NCI-H510A treated with DMSO at 0.1 percent for 48 hours (cell line): ENCODE measurements around the gene RAB8B.

Experiments used
- DNase-seq: peaks from one replicate; lab custom pipeline; 2025; lab: John Stamatoyannopoulos, UW

The RAB8B gene

DNA sequence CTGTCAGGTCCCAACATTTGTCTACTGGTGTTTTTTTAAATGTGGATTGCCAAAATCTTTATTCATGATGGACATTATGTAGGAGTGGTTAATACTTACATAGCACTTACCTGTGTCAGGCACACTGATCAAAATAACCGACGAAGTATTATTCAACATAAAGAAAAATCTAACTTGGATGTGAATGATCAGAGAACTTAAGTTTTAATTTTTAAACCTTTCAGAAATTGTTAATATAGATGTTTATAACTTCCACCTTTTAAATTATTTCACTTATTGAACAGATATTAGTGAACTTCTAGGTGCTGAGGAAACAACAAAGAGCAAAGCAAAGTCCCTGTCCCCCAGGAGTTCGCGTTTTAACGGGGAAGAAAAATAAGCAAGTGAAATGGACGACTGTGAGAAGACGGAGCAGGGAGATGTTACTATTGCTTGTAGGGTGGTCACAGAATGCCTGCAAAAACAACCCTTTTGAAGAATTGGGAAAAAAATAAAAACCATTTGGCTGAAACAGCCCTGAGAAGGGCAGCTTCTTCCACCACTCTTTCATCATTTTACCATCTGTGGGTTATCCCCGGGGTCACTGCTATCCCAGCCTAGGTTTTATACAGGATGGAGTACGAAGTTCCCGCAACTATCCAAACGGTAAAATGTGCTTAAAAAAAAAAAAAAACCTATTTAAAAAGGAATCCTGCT is 87.1 kb downstream of the RAB8B start:
- DNase-seq, result peak; percentile 26

DNA sequence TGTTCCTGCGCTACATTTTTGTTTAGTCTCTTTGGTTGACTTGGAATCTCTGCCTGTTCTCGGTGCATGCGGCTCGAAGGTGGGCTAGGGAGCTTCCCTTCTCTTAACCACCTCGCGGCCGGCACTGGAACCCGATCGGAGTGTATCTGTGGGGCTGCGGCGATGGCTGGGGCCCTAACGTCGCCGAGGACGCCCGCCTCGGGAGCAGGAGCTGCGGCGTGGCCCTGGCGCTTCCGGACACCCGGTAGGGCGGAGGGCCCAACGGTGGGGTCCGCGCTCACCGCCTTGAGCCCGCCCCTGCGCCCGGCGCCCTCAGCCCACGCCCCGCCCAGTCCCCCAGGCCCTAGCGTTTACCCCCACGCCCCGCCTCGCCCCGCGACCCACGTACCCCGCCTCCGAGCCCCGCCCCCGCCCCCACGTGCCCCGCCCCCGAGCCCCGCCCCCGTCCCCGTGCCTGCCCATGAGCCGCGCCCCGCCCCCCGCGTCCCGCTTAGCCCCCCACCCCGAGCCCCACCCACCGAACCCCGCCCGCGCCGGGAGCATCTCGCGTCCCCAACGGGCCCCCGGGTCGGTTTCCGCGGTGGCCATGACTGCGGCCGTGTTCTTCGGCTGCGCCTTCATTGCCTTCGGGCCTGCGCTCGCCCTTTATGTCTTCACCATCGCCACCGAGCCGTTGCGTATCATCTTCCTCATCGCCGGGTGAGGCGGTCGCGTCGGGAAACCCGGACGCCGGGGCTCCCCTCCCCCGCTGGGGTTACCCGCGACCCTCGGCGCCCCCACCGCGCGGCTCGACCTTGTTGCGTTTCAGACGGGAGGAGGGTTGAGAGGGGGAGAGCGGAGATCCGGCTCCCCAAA is 87.9 kb downstream of the RAB8B start, which contains the start of gene APH1B:
Gene APH1B, plus strand, starts transcription at position 568 of the 855 bp plus-strand sequence. Its CDS starts 19 bp downstream, at position 587.
- DNase-seq, result peak; percentile 58

DNA sequence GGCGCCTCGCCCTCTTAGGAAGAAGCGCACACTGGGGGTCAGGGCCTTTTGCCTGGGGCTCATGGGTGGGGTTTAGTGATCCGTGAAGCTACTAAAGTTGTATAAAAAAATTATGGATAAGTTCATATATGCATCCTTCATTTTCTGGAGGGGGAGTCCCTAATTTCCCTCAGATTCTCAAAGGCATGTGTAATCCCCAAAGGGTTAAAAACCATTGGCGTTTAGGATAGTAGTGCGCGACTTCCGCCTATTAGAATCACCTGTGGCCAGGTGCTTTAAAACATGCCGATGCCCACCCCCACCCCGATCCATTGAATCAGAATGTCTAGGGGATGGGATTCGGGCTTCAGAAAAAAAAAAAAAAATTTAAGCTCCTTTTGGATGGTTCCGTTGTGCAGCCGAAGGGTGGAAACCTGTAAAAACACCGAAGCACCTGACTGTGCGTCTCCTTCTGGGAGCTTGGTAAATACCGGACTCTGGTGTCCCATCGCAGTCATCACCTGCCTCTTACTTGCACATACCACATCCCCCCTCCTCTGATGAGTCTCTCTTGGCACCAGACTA is 88.6 kb downstream of the RAB8B start:
- DNase-seq, result peak; percentile 31

DNA sequence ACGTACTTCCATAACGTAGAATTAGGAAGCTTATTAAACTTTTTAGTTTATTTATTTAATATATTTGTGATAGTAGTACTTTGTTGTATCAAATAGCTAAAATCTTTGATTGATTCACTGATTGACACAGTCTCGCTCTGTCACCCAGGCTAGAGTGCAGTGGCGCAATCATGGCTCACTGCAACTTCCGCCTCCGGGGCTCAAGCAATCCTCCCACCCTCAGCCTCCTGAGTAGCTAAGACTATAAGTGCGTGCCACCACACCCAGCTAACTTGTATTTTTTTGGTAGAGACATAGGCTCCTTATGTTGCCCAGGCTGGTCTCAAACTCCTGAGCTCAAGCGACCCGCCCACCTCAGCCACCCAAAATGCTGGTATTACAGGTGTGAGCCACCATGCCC is 93.7 kb downstream of the RAB8B start:
- DNase-seq, result no peak

DNA sequence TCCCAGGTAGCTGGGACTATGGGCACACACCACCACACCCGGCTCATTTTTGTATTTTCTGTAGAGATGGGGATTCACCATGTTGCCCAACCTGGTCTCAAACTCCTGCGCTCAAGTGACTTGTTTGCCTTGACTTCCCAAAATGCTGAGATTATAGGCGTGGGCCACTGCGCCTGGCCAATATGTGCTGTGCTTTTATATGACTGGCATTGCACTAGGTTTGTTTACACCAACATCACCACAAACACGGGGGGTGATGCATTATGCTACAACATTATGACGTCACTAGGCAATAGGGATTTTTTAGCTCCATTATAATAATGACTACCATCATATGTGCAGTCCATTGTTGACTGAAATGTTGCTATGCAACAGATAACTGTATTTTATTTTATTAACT is 94.9 kb downstream of the RAB8B start:
- no peak for DNase-seq

DNA sequence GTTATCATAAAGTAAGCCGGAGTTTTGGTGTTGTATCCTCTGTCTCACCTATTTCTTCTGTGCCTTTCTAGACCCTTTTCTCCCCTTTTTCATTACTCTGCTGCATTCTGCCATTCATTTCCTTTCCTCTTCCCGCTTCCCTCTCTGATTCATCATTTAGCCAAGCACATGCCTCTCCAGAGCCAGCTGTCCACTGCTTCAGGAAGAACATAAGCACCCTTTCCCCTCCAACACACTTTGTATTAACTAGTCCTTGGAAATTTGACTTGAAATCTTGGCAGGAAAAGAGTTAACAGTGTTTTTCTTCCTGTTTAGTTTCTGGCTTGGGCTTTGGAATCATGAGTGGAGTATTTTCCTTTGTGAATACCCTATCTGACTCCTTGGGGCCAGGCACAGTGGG is 97.7 kb downstream of the RAB8B start:
- no peak for DNase-seq

DNA sequence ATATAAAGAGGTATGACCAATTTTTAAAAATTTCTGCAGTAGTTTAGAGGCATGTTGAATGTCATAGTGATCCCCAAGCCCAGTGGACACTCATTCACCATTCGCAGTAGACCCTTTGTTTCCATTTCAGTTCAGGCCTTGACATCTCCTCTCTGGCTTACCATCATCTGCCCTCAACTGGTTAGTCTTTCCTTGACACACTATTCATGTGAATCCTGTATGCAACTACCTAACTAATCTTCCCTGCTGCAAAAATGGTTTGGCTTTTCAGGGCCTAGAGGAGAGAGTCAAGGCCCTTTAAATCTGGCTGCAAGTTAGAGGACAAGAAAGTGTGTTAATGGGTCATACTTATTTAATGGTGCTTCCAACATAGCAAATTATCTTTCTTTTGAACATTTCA is 98.9 kb downstream of the RAB8B start:
- no peak for DNase-seq

DNA sequence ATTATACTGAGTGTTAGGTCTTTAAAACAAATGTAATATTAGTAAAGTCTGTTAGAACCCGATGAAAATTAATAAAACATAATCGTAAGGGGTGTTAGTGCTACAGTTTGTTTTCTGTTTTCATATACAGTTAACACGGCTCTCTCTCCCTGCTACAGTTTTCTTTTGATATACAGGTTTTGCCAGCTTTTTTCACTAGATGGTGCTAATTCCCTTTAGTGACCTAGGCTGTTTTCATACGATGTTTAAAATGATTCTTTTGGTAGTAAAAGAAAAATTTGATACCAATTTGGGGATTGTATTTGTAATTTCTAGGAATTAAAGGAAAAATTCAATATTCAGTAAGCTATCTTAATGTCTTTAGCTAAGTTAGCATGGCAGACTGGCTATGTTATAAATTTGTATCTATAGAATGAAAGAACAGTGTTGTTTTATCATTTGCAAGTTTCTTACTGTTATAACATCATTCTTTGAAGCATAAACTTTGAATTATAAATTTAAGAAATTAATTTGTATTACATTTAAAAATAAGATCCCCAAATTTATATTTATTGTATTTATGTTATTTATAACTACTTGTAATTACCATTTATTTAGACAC is 99.5 kb downstream of the RAB8B start:
- DNase-seq, result peak; percentile 70

DNA sequence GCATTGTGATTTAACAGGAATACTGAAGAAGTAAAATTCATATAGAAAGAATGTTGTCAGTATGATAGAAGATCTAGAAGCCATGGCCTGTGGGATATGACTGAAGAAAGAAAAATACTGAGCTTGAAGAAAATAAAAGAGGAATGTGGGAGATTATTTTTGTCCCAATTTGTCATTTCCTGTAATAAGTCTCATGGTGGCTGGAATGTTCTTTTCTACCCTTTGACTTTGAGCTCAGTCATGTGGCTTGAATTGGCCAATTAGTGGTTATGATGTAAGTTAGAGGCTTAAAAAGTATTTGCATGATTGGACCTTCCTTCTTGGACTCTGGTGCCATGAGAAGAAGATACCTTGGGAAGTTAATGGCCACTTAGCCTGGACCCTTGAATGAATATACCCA is 102.1 kb downstream of the RAB8B start:
- DNase-seq, result no peak

DNA sequence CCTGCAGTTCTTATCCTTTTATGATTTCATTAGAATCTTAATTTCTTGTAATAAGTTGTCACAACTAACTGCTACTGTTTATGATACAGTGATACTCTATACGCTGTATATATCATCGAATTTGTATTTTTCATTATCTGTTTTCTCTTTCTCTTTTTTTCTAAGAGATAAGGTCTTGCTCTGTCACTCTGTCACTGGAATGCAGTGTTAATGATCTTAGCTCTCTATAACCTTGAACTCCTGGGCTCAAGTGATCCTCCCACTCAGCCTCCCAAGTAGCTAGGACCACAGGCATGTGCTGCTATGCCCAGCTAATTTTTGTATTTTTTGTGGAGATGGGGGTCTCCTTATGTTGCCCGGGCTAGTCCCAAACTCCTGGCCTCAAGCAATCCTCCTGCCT is 102.8 kb downstream of the RAB8B start:
- DNase-seq, result no peak

DNA sequence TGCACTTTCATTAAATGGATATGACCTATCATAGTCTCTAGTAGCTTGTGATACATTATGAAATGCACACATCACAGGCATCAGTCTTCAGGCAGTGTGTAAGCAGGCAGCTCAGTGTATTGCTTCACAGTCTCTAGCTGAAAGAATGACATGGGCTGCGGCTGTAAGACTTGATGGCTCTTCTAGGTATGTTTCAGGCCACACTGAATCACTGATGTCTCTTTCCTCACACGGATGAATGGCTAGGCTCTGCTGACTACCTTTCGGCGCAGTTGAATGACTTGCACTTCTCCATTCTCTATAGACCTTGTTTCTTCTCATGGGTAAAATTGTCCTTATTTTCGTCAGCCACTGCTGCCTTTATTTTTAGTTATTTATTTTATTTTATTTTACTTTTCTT is 103.4 kb downstream of the RAB8B start:
- DNase-seq, result no peak

DNA sequence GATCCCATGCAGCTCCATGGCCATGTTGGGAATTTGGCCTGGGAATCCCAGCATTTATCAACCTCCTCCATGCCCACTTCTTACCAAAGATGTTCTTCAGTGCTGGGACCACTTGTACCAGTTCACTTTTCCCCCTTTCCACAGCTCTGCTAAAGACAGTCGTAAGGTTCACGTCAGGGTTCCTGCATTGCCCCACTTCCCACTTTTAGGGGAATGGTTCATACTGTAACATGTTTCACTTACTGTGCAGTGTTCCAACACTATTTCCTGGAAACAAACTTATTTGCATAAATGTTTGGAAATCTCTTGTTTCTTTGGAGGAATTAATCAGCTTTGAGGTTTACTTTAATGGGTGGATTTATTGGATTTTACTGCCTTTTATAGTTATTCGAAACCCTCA is 105.0 kb downstream of the RAB8B start:
- no peak for DNase-seq

DNA sequence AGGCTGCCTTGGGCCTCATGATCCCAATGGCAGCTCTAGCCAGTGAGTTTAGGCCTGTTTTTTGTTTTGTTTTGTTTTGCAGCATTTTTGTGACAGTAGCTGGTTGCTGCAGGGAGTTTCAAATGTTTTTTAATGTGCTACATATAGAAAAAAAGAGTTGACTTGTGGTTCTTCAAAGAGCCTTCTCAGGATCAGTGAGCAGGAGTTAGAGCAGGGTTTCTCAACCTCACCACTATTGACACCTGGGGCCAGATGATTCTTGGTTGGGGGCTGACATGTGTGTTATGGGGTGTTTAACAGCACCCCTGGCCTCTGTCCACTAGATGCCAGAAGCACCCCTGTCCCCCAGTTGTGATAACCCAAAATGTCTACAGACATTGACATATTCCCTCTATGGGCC is 105.9 kb downstream of the RAB8B start:
- no peak for DNase-seq

DNA sequence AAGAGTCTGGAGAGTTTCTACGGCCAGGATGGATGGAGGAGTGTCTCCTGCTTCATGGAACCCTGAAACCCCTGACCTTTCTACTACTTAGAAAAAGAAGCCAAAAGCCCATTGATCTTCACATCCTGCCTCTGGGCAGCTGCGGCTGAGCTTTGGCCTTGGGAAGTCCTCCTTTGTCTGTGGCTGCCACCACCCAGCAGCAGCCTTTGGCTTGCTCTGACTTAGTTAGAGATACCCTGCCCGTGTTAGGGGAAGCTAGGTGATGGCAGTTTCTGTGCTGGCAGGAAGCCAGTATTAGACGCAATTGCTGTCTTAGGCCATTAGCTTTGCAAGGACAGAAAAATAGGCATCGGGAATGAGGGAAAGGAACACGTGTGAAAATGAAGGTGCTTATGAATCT is 106.8 kb downstream of the RAB8B start:
- DNase-seq, result peak; percentile 20

DNA sequence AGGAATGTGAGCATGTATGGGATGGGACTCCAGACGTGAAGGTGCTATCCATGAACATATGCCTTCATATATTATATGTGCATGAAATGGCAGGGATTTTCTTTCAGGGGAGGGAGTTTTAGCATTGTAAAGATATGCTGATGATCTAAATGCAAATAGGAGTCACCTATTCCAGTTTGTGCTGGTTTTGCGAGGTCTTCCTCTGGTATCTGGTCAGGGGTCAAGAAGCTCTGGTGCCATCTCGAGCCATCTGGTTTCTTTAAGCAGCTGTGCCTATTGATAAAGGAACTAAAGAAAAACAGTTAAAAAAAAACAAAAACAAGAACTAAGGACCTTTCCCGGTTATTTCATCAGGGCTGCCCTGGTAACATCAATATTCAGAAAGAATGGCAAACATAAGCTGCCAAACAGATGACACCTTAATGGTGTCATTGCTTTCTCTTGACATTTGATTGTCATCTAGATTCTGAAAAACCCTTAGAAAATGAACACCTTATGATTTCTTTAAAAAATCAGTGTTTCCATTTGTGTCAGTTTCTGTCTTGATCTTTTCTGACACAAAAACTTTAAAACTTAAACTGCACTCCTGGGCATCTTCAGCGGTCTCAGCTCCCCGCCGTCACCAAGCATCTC is 110.7 kb downstream of the RAB8B start:
- DNase-seq, result no peak

DNA sequence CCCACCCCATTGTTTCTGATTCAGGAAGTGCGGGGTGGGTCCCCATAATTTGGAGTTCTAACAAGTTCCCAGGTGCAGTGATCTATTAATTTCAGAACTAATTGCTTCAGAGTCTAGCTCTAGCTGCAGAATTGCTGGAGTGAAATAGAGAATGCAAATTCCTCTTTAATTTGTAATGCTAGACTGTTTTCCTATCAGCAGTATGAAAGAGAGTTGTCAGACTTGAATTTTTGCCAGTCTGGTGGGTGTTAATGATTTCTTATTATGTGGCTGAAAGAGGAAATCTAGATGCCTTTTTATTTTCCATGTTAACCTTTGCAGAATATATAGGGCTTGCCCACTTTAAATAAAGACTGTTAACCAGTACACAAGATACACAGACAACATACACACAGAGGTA is 111.7 kb downstream of the RAB8B start:
- DNase-seq, result no peak

DNA sequence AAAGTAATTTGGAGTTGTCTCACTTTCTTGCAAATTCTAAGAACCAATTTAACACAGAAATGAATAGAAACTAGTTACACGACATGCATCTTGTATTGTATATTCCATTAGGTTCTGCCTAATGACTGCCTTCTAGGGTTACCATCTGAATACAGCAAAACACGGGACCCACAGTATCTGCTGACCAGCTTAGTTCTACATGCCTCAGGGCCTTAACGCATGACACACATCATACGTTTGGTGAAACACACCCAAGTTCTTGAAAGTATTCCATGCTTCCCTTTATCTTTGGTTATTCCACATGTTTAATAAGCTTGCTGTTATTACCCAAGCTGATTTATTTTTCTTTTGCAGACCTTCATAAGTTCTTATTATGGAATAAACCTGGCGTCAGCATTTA is 115.9 kb downstream of the RAB8B start:
- no peak for DNase-seq

DNA sequence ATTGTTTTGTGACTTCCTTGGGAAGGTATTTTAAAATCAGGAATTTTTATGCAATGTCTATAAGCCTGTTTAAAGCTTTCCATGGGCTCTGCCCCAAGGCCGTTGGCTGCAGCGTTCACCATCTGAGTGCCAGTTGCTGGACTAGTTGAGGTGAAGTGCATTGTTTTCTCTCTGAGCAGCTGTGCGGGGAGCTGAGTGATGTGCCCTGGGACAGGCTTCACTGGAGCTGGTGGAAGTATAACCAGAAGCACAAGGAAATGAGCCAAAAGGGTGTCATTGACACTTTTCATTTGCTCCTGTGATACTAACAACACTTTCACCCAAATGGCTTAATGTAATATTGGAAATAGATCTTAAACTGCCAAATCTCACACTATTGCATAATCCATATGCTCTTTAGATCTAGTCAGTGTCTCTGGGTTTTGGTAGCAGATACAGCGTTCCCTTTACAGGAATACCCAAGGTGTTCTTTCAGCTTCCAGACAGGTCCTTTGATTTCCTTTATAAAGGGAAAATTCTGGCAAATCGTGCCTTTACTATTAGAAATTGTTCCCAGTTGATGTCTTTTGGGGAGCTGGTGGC is 117.2 kb downstream of the RAB8B start:
- peak; percentile 28 for DNase-seq

DNA sequence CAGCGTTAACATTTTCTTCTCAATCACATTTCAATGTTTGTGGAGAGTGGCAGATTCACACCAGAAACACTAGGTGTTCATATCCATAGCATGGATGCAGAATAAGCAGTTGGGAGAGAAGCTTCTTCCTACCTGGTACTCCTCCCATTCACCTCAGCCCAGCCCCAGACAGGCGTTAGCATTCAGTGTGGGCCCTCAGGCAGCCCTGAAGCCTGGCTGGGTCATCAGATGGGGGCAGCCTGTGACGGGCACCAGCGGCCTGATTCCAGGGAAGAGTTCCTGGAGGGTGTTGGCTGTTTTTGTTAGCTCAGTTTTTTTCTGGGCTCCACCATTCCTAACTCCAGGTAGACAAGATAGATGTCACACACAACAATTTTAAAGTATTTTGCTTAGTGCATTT is 119.1 kb downstream of the RAB8B start:
- DNase-seq, result no peak

DNA sequence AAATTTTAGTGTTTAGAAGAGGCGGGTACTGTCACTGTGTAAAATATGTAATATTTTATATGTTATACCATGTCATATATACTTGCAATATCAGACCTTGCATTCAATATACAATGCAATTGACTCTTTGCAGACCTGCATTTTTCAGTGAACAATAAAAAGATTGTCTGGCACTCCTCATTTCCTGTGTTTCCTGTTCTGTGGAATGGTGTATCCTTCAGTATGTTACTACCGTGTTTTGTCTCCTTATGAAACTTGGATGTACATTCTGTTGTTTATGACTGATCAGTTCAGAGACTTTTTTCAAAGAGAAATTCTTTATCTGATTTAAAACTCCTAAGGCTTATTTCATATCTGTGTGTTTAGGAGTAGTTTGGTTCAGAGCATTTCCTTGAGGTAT is 119.5 kb downstream of the RAB8B start:
- DNase-seq, result no peak

DNA sequence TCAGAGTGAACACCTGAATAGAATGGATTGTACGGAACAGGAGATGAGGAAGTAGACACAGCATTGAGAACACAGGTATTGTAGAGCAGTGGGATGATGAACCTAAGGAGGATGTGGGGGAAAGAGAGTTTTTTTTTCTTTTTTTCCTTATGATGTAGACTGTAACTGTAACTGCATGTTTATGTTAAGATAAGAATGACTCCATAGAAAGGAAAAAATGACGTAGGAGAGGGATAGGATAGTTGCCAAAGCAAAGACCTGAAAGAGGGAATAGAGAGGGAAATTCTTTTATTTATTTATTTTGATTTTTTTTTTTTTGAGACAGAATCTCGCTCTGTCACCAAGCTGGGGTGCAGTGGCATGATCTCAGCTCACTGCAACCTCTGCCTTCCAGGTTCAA is 121.2 kb downstream of the RAB8B start:
- no peak for DNase-seq

DNA sequence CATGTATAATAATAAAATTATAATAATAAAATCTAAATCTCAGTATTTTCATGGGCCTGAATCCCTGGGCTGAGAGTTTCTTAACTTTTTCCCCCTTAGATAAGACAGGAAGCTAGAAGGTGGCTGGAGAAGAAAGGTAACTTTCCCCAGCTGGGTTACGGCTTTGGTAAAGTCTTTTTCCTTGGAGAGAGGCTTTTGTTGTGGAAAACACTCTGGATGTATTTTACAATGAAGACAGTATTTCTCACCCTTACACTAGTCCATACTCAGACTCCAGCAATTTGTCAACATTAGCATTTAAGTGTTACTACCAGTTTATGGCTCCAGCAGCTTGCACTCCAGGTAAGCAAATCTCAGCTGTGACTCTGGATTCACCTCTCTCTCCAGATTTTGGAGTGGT is 122.9 kb downstream of the RAB8B start:
- DNase-seq, result no peak
